GM23338 (cell line): ENCODE results near the gene BCL2L15. TPM values are rescaled to one million over a fixed set of nuclear protein-coding genes. Genes with fewer than 3 reads are reported as not detected.

Source experiments
- ATAC-seq: fragments of 200-7000 bp; cut with Tn5 transposase; 3 replicates; pipeline ENCODE4 v1.9.1; 2020
- DNase-seq: peaks from one replicate; pipeline ENCODE4 v3.0.0-alpha.2; 2015; ENCODE audit warnings: low spot score
- H2AFZ ChIP-seq: fragments of 200-600 bp; sonication (generic); 2 replicates; pipeline ENCODE4 v1.8.0; 2016; ENCODE audit warnings: antibody characterized with exemption, mild to moderate bottlenecking, moderate library complexity
- H3F3A ChIP-seq: fragments of 200-600 bp; sonication (generic); replicated peaks from 2 replicates; pipeline ENCODE4 v1.8.0; 2017; ENCODE audit warnings: antibody characterized with exemption, mixed run types, low read depth
- H3K27ac ChIP-seq: fragments of 200-600 bp; sonication (generic); 2 replicates; pipeline ENCODE4 v1.6.1; 2016; ENCODE audit warnings: low read depth
- H3K27me3 ChIP-seq: fragments of 200-600 bp; sonication (generic); 2 replicates; pipeline ENCODE4 v1.8.0; 2016; ENCODE audit warnings: mild to moderate bottlenecking, mixed run types, moderate library complexity; ENCODE audit not compliant: insufficient read depth
- H3K36me3 ChIP-seq: fragments of 200-600 bp; sonication (generic); 2 replicates; pipeline ENCODE4 v1.8.0; 2016; ENCODE audit warnings: mild to moderate bottlenecking; ENCODE audit not compliant: insufficient read depth
- H3K4me1 ChIP-seq: fragments of 200-600 bp; sonication (generic); 2 replicates; pipeline ENCODE4 v1.8.0; 2016; ENCODE audit warnings: mild to moderate bottlenecking, moderate library complexity; ENCODE audit not compliant: insufficient read depth
- H3K4me2 ChIP-seq: fragments of 200-600 bp; sonication (generic); 2 replicates; pipeline ENCODE4 v1.7.1; 2017; ENCODE audit warnings: mixed run types
- H3K4me3 ChIP-seq: fragments of 200-600 bp; sonication (generic); 2 replicates; pipeline ENCODE4 v1.6.1; 2016; ENCODE audit warnings: mixed run types
- H3K79me2 ChIP-seq: fragments of 200-600 bp; sonication (generic); replicated peaks from 2 replicates; pipeline ENCODE4 v1.8.0; 2017; ENCODE audit warnings: mild to moderate bottlenecking; ENCODE audit not compliant: insufficient read depth
- H3K9me2 ChIP-seq: fragments of 200-600 bp; sonication (generic); 2 replicates; pipeline ENCODE4 v1.8.0; 2017; ENCODE audit not compliant: insufficient read depth
- H4K20me1 ChIP-seq: fragments of 200-600 bp; sonication (generic); replicated peaks from 2 replicates; pipeline ENCODE4 v1.8.0; 2017; ENCODE audit warnings: mild to moderate bottlenecking; ENCODE audit not compliant: insufficient read depth
- H3K27ac Mint-ChIP-seq: 2 replicates; pipeline ENCODE4 v1.8.0; 2020; ENCODE audit warnings: inconsistent platforms, mild to moderate bottlenecking, moderate library complexity, mixed read lengths
- H3K27me3 Mint-ChIP-seq: 3 replicates; pipeline ENCODE4 v1.8.0; 2022; ENCODE audit warnings: low read depth, mild to moderate bottlenecking, moderate library complexity, mixed read lengths, inconsistent platforms; ENCODE audit not compliant: insufficient read depth, poor library complexity
- H3K36me3 Mint-ChIP-seq: 3 replicates; pipeline ENCODE4 v1.8.0; 2021; ENCODE audit warnings: low read depth, mild to moderate bottlenecking, inconsistent platforms, moderate library complexity, mixed read lengths
- H3K4me1 Mint-ChIP-seq: 3 replicates; pipeline ENCODE4 v1.8.0; 2020; ENCODE audit warnings: mild to moderate bottlenecking, inconsistent platforms, mixed read lengths
- H3K4me3 Mint-ChIP-seq: 3 replicates; pipeline ENCODE4 v1.8.0; 2021; ENCODE audit warnings: moderate library complexity, mild to moderate bottlenecking, inconsistent platforms, mixed read lengths
- H3K9me3 Mint-ChIP-seq: 3 replicates; pipeline ENCODE4 v1.8.0; 2020; ENCODE audit warnings: moderate library complexity, mild to moderate bottlenecking, inconsistent platforms, mixed read lengths
- CREB1 ChIP-seq: fragments of 250-450 bp; sonication (Bioruptor Pico); IDR thresholded peaks from 2 replicates; pipeline ENCODE4 v1.5.0; 2020; ENCODE audit warnings: low read depth, mild to moderate bottlenecking, moderate library complexity
- EZH2 ChIP-seq: fragments of 200-600 bp; sonication (generic); IDR thresholded peaks from one replicate; pipeline ENCODE4 v1.8.0; 2017; ENCODE audit warnings: antibody characterized with exemption, mild to moderate bottlenecking, low read depth; ENCODE audit not compliant: unreplicated experiment
- EZH2phosphoT487 ChIP-seq: fragments of 200-600 bp; sonication (generic); IDR thresholded peaks from one replicate; pipeline ENCODE4 v1.8.1; 2018; ENCODE audit warnings: antibody characterized with exemption; ENCODE audit not compliant: unreplicated experiment
- JUNB ChIP-seq: IDR thresholded peaks from one replicate; pipeline ENCODE4 v1.6.1; 2016; ENCODE audit warnings: antibody characterized with exemption; ENCODE audit not compliant: unreplicated experiment
- NANOG ChIP-seq: IDR thresholded peaks from 2 replicates; pipeline ENCODE4 v1.6.1; 2016; ENCODE audit warnings: antibody characterized with exemption, borderline replicate concordance
- POLR2AphosphoS5 ChIP-seq: IDR thresholded peaks from 2 replicates; pipeline ENCODE4 v1.6.1; 2016; ENCODE audit warnings: antibody characterized with exemption, low read depth
- STAT1 ChIP-seq: IDR thresholded peaks from one replicate; pipeline ENCODE4 v1.6.1; 2016; ENCODE audit warnings: antibody characterized with exemption; ENCODE audit not compliant: unreplicated experiment
- ZNF114 ChIP-seq: fragments of 250-450 bp; sonication (Bioruptor Pico); IDR thresholded peaks from 2 replicates; pipeline ENCODE4 v1.5.0; 2020; ENCODE audit warnings: mild to moderate bottlenecking, moderate library complexity
- ZNF331 ChIP-seq: fragments of 250-450 bp; sonication (Bioruptor Pico); IDR thresholded peaks from 2 replicates; pipeline ENCODE4 v1.5.0; 2020; ENCODE audit warnings: low read depth, mild to moderate bottlenecking, moderate library complexity
- polyA plus RNA-seq: library from polyadenylated mRNA; unstranded; fragments of >200 nt; fragmentation: Nextera tagmentation; extraction: Ambion mirVana; gene quantifications from 2 replicates; pipeline ENCODE4 v1.2.1, GENCODE V29; 2016
- total RNA-seq: library from RNA; depleted of rRNA; stranded (reverse); fragments of >200 nt; shearing (Covaris generic); gene quantifications from 2 replicates; pipeline ENCODE4 v1.2.3, GENCODE V29; 2014
- TF ChIP-seq, protein P1 (sequence below): fragments of 250-450 bp; sonication (Bioruptor Pico); IDR thresholded peaks from 2 replicates; pipeline ENCODE4 v1.5.0; 2020; ENCODE audit warnings: mild to moderate bottlenecking, moderate library complexity
- TF ChIP-seq, protein P2 (sequence below), 2 experiments: fragments of 200-600 bp in 1 of 2; sonication (generic) in 1 of 2; conservative IDR thresholded peaks; 2 replicates each; pipeline versions ENCODE4 v1.5.1 to v1.6.1; 2016 to 2017; ENCODE audit warnings: antibody characterized with exemption in 2 of 2, low read depth in 2 of 2, mild to moderate bottlenecking in 2 of 2, moderate library complexity in 1 of 2
- TF ChIP-seq, protein P3 (sequence below): IDR thresholded peaks from one replicate; pipeline ENCODE4 v1.6.1; 2018; ENCODE audit warnings: antibody characterized with exemption; ENCODE audit not compliant: unreplicated experiment
- TF ChIP-seq, protein P4 (sequence below): IDR thresholded peaks from 2 replicates; pipeline ENCODE4 v1.6.1; 2016; ENCODE audit warnings: antibody characterized with exemption

The BCL2L15 gene
- total and polyA plus RNA-seq, 2 experiments from 2014 or later: not detected

DNA sequence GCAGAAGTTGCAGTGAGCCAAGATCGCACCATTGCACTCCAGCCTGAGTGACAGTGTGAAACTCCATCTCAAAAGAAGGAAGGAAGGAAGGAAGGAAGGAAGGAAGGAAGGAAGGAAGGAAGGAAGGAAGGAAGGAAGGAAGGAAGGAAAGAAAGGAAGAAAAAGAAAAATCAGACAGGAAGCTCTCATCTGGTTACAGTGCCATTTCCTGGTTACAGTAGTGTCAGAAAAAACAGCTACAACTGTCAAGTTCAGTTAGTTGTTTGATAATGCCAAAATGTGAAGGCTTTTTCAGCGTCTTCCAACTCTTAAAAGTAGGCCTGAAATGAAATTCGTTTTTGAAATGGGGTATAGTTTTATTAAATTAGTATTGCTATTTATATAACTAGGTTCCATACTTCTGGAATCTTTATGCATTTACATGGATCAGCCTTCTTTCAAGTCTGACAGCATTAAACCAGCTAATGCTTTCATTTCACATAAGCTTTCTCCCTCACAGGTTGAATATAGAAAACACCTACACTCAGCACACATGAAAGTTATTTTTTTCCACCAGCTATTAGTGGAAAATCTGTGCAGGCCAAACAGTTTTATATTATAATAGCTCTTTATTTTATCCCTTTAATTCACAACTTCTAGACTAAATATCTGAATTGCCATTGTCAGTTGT lies 37.1 kb downstream of the BCL2L15 start:
- Histone ChIP-seq H3K27ac (no peak overlapping the region), H3K79me2 (no peaks in the 10 kb centered on the region), H3K4me1 (no peaks in the 10 kb centered on the region), H3K9me2 (no peaks in the 10 kb centered on the region), H3K36me3 (peaks cover 4% of the 10 kb centered on the region; the same call in 1 of the 2 replicates), H3K4me2 (no peak overlapping the region), H2AFZ (no peak overlapping the region), H4K20me1 (no peaks in the 10 kb centered on the region), H3K4me3 (no peak overlapping the region), H3F3A (no peaks in the 10 kb centered on the region), H3K27me3 (no peaks in the 10 kb centered on the region)
- peaks cover 5% of the 10 kb centered on the region; the same call in 1 of the 3 replicates for H3K9me3 Mint-ChIP-seq
- peaks cover 1% of the 10 kb centered on the region for H3K27me3 Mint-ChIP-seq
- DNase-seq (no peak), ATAC-seq (no peak)
- TF ChIP-seq ZNF331 (no peak), EZH2 (no peak), NANOG (no peak), CREB1 (CRISPR knock-in tag) (no peak), STAT1 (no peak), EZH2phosphoT487 (no peak), JUNB (no peak), POLR2AphosphoS5 (no peak), ZNF114 (CRISPR knock-in tag) (no peak)
- TF ChIP-seq, protein P1, sequence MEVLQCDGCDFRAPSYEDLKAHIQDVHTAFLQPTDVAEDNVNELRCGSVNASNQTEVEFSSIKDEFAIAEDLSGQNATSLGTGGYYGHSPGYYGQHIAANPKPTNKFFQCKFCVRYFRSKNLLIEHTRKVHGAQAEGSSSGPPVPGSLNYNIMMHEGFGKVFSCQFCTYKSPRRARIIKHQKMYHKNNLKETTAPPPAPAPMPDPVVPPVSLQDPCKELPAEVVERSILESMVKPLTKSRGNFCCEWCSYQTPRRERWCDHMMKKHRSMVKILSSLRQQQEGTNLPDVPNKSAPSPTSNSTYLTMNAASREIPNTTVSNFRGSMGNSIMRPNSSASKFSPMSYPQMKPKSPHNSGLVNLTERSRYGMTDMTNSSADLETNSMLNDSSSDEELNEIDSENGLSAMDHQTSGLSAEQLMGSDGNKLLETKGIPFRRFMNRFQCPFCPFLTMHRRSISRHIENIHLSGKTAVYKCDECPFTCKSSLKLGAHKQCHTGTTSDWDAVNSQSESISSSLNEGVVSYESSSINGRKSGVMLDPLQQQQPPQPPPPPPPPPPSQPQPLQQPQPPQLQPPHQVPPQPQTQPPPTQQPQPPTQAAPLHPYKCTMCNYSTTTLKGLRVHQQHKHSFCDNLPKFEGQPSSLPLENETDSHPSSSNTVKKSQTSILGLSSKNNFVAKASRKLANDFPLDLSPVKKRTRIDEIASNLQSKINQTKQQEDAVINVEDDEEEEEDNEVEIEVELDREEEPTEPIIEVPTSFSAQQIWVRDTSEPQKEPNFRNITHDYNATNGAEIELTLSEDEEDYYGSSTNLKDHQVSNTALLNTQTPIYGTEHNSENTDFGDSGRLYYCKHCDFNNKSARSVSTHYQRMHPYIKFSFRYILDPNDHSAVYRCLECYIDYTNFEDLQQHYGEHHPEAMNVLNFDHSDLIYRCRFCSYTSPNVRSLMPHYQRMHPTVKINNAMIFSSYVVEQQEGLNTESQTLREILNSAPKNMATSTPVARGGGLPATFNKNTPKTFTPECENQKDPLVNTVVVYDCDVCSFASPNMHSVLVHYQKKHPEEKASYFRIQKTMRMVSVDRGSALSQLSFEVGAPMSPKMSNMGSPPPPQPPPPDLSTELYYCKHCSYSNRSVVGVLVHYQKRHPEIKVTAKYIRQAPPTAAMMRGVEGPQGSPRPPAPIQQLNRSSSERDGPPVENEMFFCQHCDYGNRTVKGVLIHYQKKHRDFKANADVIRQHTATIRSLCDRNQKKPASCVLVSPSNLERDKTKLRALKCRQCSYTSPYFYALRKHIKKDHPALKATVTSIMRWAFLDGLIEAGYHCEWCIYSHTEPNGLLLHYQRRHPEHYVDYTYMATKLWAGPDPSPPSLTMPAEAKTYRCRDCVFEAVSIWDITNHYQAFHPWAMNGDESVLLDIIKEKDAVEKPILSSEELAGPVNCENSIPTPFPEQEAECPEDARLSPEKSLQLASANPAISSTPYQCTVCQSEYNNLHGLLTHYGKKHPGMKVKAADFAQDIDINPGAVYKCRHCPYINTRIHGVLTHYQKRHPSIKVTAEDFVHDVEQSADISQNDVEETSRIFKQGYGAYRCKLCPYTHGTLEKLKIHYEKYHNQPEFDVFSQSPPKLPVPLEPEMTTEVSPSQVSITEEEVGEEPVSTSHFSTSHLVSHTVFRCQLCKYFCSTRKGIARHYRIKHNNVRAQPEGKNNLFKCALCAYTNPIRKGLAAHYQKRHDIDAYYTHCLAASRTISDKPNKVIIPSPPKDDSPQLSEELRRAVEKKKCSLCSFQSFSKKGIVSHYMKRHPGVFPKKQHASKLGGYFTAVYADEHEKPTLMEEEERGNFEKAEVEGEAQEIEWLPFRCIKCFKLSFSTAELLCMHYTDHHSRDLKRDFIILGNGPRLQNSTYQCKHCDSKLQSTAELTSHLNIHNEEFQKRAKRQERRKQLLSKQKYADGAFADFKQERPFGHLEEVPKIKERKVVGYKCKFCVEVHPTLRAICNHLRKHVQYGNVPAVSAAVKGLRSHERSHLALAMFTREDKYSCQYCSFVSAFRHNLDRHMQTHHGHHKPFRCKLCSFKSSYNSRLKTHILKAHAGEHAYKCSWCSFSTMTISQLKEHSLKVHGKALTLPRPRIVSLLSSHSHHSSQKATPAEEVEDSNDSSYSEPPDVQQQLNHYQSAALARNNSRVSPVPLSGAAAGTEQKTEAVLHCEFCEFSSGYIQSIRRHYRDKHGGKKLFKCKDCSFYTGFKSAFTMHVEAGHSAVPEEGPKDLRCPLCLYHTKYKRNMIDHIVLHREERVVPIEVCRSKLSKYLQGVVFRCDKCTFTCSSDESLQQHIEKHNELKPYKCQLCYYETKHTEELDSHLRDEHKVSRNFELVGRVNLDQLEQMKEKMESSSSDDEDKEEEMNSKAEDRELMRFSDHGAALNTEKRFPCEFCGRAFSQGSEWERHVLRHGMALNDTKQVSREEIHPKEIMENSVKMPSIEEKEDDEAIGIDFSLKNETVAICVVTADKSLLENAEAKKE: no peak
- TF ChIP-seq, protein P2, sequence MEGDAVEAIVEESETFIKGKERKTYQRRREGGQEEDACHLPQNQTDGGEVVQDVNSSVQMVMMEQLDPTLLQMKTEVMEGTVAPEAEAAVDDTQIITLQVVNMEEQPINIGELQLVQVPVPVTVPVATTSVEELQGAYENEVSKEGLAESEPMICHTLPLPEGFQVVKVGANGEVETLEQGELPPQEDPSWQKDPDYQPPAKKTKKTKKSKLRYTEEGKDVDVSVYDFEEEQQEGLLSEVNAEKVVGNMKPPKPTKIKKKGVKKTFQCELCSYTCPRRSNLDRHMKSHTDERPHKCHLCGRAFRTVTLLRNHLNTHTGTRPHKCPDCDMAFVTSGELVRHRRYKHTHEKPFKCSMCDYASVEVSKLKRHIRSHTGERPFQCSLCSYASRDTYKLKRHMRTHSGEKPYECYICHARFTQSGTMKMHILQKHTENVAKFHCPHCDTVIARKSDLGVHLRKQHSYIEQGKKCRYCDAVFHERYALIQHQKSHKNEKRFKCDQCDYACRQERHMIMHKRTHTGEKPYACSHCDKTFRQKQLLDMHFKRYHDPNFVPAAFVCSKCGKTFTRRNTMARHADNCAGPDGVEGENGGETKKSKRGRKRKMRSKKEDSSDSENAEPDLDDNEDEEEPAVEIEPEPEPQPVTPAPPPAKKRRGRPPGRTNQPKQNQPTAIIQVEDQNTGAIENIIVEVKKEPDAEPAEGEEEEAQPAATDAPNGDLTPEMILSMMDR (conservative IDR thresholded peaks at IDR 0.05; ENCODE audit: low read depth in 2 of 2): no peak
- TF ChIP-seq, protein P3, sequence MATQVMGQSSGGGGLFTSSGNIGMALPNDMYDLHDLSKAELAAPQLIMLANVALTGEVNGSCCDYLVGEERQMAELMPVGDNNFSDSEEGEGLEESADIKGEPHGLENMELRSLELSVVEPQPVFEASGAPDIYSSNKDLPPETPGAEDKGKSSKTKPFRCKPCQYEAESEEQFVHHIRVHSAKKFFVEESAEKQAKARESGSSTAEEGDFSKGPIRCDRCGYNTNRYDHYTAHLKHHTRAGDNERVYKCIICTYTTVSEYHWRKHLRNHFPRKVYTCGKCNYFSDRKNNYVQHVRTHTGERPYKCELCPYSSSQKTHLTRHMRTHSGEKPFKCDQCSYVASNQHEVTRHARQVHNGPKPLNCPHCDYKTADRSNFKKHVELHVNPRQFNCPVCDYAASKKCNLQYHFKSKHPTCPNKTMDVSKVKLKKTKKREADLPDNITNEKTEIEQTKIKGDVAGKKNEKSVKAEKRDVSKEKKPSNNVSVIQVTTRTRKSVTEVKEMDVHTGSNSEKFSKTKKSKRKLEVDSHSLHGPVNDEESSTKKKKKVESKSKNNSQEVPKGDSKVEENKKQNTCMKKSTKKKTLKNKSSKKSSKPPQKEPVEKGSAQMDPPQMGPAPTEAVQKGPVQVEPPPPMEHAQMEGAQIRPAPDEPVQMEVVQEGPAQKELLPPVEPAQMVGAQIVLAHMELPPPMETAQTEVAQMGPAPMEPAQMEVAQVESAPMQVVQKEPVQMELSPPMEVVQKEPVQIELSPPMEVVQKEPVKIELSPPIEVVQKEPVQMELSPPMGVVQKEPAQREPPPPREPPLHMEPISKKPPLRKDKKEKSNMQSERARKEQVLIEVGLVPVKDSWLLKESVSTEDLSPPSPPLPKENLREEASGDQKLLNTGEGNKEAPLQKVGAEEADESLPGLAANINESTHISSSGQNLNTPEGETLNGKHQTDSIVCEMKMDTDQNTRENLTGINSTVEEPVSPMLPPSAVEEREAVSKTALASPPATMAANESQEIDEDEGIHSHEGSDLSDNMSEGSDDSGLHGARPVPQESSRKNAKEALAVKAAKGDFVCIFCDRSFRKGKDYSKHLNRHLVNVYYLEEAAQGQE: no peak
- TF ChIP-seq, protein P4, sequence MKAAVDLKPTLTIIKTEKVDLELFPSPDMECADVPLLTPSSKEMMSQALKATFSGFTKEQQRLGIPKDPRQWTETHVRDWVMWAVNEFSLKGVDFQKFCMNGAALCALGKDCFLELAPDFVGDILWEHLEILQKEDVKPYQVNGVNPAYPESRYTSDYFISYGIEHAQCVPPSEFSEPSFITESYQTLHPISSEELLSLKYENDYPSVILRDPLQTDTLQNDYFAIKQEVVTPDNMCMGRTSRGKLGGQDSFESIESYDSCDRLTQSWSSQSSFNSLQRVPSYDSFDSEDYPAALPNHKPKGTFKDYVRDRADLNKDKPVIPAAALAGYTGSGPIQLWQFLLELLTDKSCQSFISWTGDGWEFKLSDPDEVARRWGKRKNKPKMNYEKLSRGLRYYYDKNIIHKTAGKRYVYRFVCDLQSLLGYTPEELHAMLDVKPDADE: no peak
- H3K36me3 Mint-ChIP-seq: no peaks in the 10 kb centered on the region
- no peak overlapping the region for H3K27ac Mint-ChIP-seq
- H3K4me1 Mint-ChIP-seq: no peaks in the 10 kb centered on the region
- no peak overlapping the region for H3K4me3 Mint-ChIP-seq
